NB4 (cell line): Measurements from ENCODE around the gene UBALD1.

Source experiments
- DNase-seq: peaks from one replicate; pipeline ENCODE4 v3.0.0; 2010; ENCODE audit warnings: low read depth
- H3K4me3 ChIP-seq: one replicate; pipeline ENCODE4 v1.5.1; 2011; ENCODE audit warnings: mild to moderate bottlenecking, low read depth, low read length, moderate library complexity
- CTCF ChIP-seq: IDR thresholded peaks from one replicate; pipeline ENCODE4 v1.5.1; 2012; ENCODE audit warnings: low read depth, low read length
- MAX ChIP-seq: IDR thresholded peaks from 2 replicates; pipeline ENCODE4 v1.6.1; 2011; ENCODE audit warnings: low read depth, low read length
- MYC ChIP-seq: IDR thresholded peaks from 2 replicates; pipeline ENCODE4 v1.6.1; 2011; ENCODE audit warnings: low read depth, low read length
- POLR2A ChIP-seq: IDR thresholded peaks from 2 replicates; pipeline ENCODE4 v1.6.1; 2011; ENCODE audit warnings: mild to moderate bottlenecking; ENCODE audit not compliant: insufficient read length; ENCODE audit errors: extremely low read depth

Gene UBALD1

GRCh38 chr16:4591706-4592470 lies 22.8 kb downstream of the UBALD1 start:
- TF ChIP-seq MAX (peak; percentile 79), POLR2A (no peak), CTCF (no peak), MYC (peak; percentile 73)

GRCh38 chr16:4591191-4591590 lies 23.5 kb downstream of the UBALD1 start:
- no peak overlapping the region for H3K4me3 ChIP-seq
- TF ChIP-seq CTCF (no peak), POLR2A (no peak), MAX (no peak), MYC (no peak)
- no peak for DNase-seq

More at GRCh38 chr16:4591706-4592470, 22.8 kb downstream of the UBALD1 start:
- no peak overlapping the region for H3K4me3 ChIP-seq
- DNase-seq: peak; percentile 75

- no peak for DNase-seq
- TF ChIP-seq POLR2A (no peak), MAX (no peak), CTCF (no peak), MYC (no peak)
Measured at GRCh38 chr16:4588961-4589360, 25.7 kb downstream of the UBALD1 start.

GRCh38 chr16:4588386-4588785 lies 26.3 kb downstream of the UBALD1 start:
- TF ChIP-seq CTCF (no peak), MAX (no peak), MYC (no peak), POLR2A (no peak)
- DNase-seq: no peak
- H3K4me3 ChIP-seq: no peak overlapping the region

More at GRCh38 chr16:4588961-4589360, 25.7 kb downstream of the UBALD1 start:
- H3K4me3 ChIP-seq: no peak overlapping the region

GRCh38 chr16:4586291-4586690 lies 28.4 kb downstream of the UBALD1 start:
- TF ChIP-seq MYC (no peak), CTCF (no peak), POLR2A (no peak), MAX (no peak)
- DNase-seq: no peak
- no peak overlapping the region for H3K4me3 ChIP-seq
